ENCODE results near the gene TFPT. TPM values are rescaled to one million over a fixed set of nuclear protein-coding genes. Genes with fewer than 3 reads are reported as not detected.

The TFPT gene
- total and polyA plus RNA-seq, 2 of the 13 experiments (the other 11 are each of a cell fraction or from before 2014, with no cell fraction given), result 8.4 to 10.7 TPM

DNA sequence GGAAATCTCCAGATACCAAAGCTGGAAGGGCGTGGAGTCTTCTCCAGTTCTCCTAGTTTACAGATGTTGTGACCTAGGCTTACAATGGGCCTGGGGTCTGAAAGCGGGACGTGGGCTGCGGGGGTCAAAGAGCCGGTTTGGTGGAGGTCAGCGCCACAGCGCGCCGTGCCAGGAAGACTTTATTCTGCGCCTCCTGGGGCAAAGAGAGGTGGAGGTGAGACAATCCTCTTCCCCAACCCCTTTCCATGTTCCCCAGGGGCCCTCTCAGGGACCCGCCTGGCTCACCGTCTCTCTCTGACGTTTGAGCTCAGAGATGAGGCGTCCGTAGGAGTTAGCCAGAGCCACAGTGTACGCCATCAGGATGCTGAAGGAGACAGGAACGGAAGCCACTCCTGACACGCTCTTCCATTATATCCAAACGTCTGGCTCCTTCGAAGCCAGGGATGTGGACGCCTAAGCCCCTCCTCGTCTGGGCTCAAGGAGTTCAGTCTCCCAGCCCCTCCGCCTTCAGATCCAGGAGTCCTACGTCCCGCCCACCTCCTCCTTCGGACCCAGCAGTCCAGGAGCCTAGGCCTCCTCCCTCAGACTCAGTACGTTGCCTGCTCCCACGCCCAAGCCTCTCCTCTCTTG lies 44.8 kb upstream of the TFPT start (continued):
- TF ChIP-seq GATA4 (IDR thresholded peaks at IDR 0.05; ENCODE audit: borderline replicate concordance, low read depth) (no peak), TGIF2 (CRISPR knock-in tag; IDR thresholded peaks at IDR 0.05) (no peak), SALL2 (CRISPR knock-in tag; IDR thresholded peaks at IDR 0.05) (no peak), RBM39 (IDR thresholded peaks at IDR 0.05; ENCODE audit: low read depth, low read length, poor library complexity, severe bottlenecking) (no peak), ZNF75D (CRISPR knock-in tag; IDR thresholded peaks at IDR 0.05; ENCODE audit: borderline replicate concordance) (no peak), GATAD1 (CRISPR knock-in tag; IDR thresholded peaks at IDR 0.05) (no peak), HNRNPK (IDR thresholded peaks at IDR 0.05; ENCODE audit: low read depth, low read length, poor library complexity, severe bottlenecking) (no peak), ZNF337 (CRISPR knock-in tag; IDR thresholded peaks at IDR 0.05; ENCODE audit: borderline replicate concordance, low read depth) (no peak), REXO4 (CRISPR knock-in tag; IDR thresholded peaks at IDR 0.05; ENCODE audit: borderline replicate concordance) (no peak), BRCA1 (CRISPR knock-in tag; IDR thresholded peaks at IDR 0.05) (no peak), ZNF775 (CRISPR knock-in tag; IDR thresholded peaks at IDR 0.05; ENCODE audit: borderline replicate concordance) (no peak), ATAD3A (CRISPR knock-in tag; IDR thresholded peaks at IDR 0.05) (no peak), ASH2L (IDR thresholded peaks at IDR 0.05; ENCODE audit: insufficient read length, low read depth, low read length) (peak; percentile 3), GTF3A (CRISPR knock-in tag; conservative IDR thresholded peaks at IDR 0.05) (no peak), HOXD1 (CRISPR knock-in tag; IDR thresholded peaks at IDR 0.05) (no peak), ZNF136 (CRISPR knock-in tag; IDR thresholded peaks at IDR 0.05; ENCODE audit: low read depth) (no peak), SRSF9 (IDR thresholded peaks at IDR 0.05; ENCODE audit: borderline replicate concordance, insufficient read depth, low read depth, low read length, poor library complexity, severe bottlenecking) (no peak), ZIK1 (CRISPR knock-in tag; IDR thresholded peaks at IDR 0.05; ENCODE audit: borderline replicate concordance, low read depth) (no peak), ZNF570 (CRISPR knock-in tag; IDR thresholded peaks at IDR 0.05; ENCODE audit: borderline replicate concordance) (no peak), PHF21A (CRISPR knock-in tag; IDR thresholded peaks at IDR 0.05) (no peak)
- TF ChIP-seq, protein P1, sequence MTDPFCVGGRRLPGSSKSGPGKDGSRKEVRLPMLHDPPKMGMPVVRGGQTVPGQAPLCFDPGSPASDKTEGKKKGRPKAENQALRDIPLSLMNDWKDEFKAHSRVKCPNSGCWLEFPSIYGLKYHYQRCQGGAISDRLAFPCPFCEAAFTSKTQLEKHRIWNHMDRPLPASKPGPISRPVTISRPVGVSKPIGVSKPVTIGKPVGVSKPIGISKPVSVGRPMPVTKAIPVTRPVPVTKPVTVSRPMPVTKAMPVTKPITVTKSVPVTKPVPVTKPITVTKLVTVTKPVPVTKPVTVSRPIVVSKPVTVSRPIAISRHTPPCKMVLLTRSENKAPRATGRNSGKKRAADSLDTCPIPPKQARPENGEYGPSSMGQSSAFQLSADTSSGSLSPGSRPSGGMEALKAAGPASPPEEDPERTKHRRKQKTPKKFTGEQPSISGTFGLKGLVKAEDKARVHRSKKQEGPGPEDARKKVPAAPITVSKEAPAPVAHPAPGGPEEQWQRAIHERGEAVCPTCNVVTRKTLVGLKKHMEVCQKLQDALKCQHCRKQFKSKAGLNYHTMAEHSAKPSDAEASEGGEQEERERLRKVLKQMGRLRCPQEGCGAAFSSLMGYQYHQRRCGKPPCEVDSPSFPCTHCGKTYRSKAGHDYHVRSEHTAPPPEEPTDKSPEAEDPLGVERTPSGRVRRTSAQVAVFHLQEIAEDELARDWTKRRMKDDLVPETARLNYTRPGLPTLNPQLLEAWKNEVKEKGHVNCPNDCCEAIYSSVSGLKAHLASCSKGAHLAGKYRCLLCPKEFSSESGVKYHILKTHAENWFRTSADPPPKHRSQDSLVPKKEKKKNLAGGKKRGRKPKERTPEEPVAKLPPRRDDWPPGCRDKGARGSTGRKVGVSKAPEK (CRISPR knock-in tag; IDR thresholded peaks at IDR 0.05; ENCODE audit: borderline replicate concordance), result no peak
- TF ChIP-seq, protein P2, sequence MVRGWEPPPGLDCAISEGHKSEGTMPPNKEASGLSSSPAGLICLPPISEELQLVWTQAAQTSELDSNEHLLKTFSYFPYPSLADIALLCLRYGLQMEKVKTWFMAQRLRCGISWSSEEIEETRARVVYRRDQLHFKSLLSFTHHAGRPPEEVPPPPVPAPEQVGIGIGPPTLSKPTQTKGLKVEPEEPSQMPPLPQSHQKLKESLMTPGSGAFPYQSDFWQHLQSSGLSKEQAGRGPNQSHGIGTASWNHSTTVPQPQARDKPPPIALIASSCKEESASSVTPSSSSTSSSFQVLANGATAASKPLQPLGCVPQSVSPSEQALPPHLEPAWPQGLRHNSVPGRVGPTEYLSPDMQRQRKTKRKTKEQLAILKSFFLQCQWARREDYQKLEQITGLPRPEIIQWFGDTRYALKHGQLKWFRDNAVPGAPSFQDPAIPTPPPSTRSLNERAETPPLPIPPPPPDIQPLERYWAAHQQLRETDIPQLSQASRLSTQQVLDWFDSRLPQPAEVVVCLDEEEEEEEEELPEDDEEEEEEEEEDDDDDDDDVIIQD (CRISPR knock-in tag; IDR thresholded peaks at IDR 0.05; ENCODE audit: low read depth), result no peak
- TF ChIP-seq, protein P3, sequence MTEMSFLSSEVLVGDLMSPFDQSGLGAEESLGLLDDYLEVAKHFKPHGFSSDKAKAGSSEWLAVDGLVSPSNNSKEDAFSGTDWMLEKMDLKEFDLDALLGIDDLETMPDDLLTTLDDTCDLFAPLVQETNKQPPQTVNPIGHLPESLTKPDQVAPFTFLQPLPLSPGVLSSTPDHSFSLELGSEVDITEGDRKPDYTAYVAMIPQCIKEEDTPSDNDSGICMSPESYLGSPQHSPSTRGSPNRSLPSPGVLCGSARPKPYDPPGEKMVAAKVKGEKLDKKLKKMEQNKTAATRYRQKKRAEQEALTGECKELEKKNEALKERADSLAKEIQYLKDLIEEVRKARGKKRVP (CRISPR knock-in tag; IDR thresholded peaks at IDR 0.05), result no peak
- TF ChIP-seq, protein P4, sequence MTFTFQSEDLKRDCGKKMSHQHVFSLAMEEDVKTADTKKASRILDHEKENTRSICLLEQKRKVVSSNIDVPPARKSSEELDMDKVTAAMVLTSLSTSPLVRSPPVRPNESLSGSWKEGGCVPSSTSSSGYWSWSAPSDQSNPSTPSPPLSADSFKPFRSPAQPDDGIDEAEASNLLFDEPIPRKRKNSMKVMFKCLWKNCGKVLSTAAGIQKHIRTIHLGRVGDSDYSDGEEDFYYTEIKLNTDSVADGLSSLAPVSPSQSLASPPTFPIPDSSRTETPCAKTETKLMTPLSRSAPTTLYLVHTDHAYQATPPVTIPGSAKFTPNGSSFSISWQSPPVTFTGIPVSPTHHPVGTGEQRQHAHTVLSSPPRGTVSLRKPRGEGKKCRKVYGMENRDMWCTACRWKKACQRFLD (CRISPR knock-in tag; IDR thresholded peaks at IDR 0.05; ENCODE audit: borderline replicate concordance), result no peak
